CD4-positive, alpha-beta T cell treated with Interleukin-17A for 1 hour (primary cell): Measurements from ENCODE around the gene CCDC197.

ENCODE experiments used
- DNase-seq: peaks from one replicate; pipeline ENCODE4 v3.0.0-alpha.2; 2020

CCDC197 gene

DNA sequence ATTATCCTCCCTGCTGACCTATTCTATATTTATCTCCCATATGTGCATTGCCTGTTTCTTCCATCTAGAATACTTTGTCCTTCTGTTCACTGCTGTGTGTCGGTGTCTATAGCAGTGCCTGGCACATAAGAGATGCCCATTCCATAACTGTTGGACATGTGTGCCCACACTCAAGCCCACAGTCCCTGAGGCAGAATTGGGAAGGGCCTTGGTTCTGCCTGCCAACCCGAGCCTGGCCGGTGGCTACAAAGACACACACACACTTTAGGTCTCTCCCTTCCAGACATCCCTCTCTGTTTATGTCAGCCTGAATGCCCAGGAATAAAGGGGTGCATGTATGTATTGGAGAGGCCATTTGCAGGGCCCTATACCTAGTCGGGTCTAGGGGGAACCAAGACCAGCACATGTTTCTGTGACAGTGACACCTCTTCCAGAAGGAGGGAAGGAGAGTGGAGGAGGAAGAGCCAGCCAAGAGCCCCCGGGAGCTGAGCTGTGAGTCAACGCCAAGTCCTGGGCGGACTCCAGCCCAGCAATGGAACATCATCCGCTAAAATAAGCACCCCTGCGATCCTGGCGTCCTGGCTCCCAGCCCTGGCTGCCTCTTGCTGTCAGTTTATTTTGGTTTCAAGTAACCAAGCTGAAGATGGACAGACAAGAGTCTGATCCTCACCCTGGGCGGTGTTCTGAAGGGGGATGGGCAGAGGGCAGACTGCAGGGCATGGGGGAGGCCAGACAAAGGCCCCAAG is 16.5 kb upstream of the CCDC197 start:
- no peak for DNase-seq

DNA sequence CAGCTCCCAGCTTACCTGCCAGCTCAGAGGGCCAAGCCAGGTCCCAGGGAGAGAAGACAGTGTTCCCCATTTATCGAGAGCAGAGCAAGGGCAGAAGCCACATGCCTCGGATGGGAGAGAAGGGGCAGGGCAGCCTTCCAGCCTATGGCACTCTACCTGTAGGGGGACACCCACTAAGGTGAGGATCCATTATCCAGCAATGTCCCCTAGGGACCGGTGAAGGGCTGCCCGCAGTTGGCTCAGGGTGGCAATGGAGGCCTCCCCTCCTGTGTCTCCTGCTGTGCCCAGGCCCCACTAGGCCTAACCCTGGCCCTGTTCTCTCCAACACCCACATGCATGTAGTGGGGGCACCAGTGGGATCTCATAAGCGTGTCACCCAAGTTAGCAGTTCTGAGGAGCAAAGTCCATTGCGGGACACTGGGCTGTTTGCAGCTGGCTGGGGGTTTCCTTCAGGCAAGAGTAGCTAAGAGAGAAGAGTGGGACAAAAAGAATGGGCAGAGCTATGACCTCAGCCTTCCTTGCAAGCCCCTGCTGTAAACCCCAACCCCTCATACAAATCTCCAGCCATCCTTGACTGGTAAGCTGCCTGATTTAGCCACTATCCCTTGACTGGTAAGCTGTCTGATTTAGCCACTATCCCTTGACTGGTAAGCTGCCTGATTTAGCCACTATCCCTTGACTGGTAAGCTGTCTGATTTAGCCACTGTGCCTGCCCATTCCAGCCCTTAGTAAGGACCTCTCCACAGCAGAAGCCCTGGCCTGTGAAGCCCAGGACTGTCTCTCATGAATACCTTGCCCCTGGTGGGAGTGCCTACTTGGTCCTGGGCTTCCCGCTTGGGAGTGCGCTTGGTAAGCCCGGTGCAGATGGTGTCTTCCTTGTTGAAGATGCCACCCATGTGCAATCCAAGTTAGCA is 15.5 kb upstream of the CCDC197 start:
- no peak for DNase-seq

- no peak for DNase-seq
Measured at GRCh38 chr14:93982230-93983007, 14.7 kb upstream of the CCDC197 start.

DNA sequence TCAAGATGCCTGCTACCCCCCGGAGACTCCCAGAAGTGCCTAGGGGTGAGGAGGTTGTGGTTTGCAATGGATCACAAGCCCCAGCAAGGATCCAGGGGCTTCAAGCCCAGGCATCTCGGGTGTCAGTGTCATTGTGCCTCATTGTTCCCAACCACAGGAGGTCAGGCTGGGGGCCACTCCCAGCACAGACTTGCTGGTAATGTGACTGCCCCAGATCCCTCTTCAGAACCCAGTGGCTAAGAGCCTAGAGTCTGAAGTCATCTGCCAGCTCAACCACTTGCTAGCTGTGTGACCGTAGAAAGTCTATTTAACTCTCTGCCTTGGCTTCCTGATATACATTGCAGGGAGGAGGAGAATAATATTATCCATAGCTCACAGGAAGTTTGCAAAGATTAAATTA is 13.0 kb upstream of the CCDC197 start:
- no peak for DNase-seq

- no peak for DNase-seq
Measured at GRCh38 chr14:93984987-93985410, 12.1 kb upstream of the CCDC197 start.

GRCh38 chr14:93986955-93987354 is 10.1 kb upstream of the CCDC197 start:
- DNase-seq: no peak

DNA sequence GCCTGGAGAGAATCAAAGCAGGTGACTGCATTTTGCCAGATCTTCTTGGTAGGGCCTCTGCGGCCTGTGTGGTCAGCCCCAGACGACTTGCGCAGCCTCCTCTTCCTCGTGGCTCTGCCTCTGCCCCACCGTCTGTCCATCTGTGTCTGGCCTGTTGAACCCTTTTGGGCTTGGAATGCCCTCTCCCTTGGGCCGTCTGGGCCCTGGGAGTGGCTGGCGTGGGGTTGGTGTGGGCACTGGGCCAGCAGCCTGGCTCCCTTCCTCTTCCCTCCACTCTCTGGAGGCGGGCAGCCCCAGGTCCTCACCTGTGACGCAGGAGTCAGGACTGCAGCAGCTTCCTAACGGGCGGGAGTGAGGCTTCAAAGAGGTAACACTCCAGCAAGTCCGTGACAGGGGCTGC is 9.7 kb upstream of the CCDC197 start:
- no peak for DNase-seq

DNA sequence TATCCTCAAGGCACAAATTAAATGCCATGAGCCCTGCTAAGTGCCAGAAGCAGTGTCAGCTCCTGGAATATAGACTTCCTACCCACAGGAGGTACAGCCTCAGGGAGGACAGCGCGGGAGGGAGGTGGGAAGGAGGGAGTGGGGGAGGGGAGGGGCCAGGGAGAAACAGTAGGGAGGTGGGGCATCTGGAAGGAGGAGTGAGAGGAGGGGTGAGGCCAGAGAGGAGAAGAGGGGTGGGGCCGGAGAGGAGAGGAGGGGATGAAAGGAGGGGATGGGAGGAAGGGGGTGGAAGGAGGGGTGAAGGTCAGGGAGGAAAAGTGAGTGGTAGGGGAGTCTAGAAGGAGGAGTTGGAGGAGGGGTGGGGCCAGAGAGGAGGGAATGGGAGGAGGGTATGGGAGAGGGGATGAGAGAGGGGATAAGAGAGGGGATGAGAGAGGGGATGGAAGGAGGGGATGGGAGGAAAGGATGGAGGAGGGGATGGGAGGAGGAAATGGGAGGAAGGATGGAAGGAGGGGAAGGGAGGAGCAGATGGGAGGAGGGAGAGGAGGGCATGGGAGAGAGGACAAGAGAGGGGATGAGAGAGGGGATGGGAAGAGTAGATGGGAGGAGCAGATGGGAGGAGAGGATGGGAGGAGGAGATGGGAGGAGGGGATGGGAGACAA is 9.2 kb upstream of the CCDC197 start:
- no peak for DNase-seq

DNA sequence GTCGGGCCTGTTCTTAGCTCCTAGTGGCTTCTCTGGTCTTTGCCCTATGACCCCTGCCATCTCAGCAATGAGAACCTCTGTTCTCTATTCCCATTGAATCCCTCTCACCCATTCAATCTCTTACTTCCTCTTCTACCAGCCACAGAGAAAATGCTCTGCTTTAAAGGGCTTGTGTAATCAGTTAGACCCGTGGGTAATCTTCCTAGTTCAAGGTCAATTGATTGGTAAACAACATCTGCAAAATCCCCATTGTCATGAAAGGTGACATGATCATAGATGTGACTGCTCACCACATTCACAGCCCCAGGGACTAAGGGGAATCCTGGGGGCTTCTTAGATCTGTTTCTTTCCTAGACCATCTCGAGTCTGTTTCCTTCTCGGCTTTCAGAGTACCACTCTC is 7.2 kb upstream of the CCDC197 start:
- DNase-seq: no peak

DNA sequence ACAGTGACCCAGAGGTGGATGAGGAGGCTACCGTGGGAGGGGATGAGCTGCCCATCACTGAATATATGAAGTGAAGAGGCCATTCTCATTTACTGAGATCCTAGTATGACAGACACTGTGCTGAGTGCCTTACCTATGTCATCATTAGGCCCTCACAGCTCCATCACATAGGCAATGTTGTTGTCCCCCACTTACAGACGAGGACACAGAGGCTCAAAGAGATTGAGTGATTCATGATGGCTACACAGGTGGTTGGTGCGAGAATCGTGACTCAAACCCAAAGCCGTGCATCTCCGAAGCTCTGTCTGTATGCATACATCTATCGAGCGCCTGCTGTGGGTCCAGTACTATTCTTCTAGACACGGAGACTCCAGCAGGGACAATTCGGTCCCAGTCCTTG is 5.9 kb upstream of the CCDC197 start:
- DNase-seq: no peak

GRCh38 chr14:93991649-93992048 is 5.5 kb upstream of the CCDC197 start:
- no peak for DNase-seq

- no peak for DNase-seq
Measured at GRCh38 chr14:93993382-93993781, 3.7 kb upstream of the CCDC197 start.

GRCh38 chr14:93994919-93995682 is 2.0 kb upstream of the CCDC197 start:
- no peak for DNase-seq

DNA sequence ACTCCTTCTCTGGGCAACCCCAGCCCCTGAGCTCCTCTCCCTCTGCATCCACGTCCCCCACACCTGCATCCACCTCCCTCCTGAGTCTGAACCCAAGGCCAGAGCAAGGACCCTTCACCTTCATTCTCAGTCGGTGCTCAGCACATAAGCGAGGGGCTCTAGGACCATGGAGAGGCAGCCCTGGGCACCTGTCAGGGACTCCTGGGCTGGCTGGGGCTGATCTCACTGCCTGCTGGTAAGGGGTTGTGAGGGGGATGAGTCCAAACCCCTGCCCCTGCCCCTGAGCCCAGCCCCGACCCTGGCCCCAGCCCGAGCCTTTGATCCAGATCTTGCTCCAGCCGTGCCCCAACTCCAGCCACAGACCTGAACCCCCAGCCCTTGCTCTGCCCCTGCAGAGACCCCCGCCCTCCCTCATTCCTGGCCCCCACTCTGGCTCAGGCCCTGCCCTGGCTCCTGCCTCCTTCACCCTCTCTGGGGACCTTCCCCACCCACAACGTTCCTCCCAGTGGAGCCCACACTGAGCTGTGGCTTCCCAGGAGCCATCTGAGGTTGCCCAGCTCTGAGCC is 888 bp upstream of the CCDC197 start:
- DNase-seq: no peak

DNA sequence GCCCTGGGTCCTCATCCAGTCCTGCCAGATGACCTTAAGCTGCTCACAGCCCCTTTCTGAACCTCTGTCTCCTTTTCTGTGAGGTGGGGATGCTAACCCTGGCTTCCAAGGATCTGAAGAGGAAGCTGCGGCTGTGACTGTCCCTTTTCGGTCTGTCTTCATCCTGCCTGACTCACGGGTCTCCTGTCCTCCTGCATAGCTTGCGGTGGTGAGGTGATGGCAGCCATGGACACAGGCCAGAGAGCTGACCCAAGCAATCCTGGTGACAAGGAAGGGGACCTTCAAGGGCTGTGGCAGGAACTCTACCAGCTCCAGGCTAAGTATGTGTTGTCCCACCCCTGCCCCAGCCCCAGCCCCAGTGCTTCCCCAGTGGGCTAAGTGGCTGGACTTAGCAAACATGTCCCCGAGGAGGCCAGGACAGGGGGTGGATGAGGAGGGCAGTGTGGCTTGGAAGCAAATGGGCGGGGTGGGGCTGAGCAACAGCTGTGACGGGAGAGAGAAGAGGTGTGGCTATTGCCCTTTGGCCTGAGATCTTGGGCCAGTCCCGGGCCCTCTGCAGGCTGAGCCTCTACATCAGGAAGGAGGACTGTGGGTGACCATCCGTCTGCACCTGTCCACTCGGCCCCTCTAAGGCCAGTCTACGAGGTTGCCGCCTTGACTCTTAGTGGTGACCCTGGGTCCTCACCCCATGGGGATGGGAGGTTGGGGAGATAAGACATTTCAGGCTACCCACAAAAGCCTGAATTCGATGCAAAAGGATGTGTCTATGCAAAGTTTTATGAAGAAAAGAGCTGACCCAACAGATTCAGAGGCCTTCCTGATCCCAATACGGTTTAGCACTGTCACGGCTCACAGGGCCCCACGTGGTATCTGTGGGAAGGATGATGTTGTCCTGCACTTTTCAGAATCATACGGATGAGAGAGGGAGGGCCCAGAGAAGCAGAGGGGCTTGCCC is 1.1 kb downstream of the CCDC197 start:
- no peak for DNase-seq

DNA sequence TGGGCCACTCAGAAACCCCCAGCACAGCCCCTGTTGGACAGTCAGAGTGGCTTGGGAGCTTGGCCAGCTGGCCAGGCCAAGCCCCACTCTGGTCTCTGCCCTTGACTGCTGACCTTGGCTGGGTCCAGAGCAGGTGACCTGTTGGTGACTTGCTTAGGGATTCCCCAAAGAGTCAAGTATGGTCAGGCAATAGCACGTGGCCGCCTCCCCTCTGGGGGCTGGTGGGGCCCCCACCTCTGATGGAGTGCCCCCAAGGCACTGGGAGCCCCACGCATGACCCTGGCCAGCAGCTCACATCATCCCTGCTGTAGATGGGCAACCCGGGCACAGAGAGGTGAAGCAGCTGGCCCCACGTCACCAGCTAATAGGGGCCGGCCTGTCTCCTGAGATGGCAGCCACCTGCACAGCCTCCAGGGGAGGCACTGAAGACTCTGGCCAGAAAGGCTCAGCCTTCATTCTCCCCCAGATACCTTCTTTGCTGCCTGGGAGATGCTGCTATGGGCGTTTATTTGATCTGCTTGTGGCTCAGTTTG is 1.8 kb downstream of the CCDC197 start:
- no peak for DNase-seq

GRCh38 chr14:93999573-93999972 is 2.5 kb downstream of the CCDC197 start:
- no peak for DNase-seq

DNA sequence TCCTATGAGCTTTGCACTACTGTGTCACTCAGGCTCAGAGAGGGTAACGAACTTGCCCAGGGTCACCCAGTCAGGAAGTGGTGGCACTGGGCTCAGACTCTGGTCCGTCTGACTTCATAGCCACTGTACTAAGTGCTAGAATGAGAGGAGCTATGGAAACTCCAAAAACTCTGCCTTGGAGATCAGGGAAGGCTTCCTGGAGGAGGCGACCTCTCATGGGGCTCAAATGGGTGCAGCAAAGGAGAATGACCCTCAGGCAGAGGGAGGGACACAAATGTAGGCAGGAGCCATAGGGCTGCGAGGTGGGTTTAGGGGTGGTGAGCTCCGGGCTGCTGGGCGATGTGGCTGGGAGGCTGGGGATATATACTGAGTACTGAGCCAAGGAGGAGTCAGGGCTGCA is 3.2 kb downstream of the CCDC197 start:
- DNase-seq: no peak

DNA sequence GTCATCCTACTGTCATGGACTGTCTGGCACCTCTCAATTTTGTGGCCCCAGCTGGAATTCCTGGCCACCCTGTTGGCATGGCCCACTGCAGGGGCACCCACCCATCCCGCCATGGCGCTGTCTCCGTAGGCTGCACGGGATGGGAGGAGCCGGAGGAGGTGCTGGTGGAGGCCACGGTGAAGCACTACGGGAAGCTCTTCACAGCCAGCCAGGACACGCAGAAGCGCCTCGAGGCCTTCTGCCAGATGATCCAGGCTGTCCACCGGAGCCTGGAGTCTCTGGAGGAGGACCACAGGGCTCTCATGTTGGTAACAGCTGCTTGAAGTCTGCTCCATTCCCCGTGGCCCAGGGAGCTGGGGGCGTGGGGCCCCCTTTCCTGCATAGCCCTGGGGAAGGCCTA is 3.9 kb downstream of the CCDC197 start:
- DNase-seq: no peak
